ENCODE results near the gene EFCAB6. TPM values are rescaled to one million over a fixed set of nuclear protein-coding genes. Genes with fewer than 3 reads are reported as not detected.

Gene EFCAB6
- total RNA-seq, 6 donors from 2014 or later, result 2.4 to 94.3 (median 6.6) TPM

GRCh38 chr22:43500792-43501785 lies 311.0 kb downstream of the EFCAB6 start:
- no peaks in the 10 kb centered on the region for H3K4me1 ChIP-seq
- no peaks in the 10 kb centered on the region for H3K36me3 ChIP-seq
- H3K27ac ChIP-seq, result no peak overlapping the region
- 66 to 69% methylated on average over 22 of the region's 22 CpGs for WGBS, 2 donors
- no peak overlapping the region for H3K4me3 ChIP-seq
- DNase-seq, result no peak
- ATAC-seq (ENCODE audit: low FRiP score in 2 of 2), result no peak
- H3K27me3 ChIP-seq, result no peaks in the 10 kb centered on the region
- no peaks in the 10 kb centered on the region for H3K9me3 ChIP-seq
- TF ChIP-seq POLR2AphosphoS5 (IDR thresholded peaks at IDR 0.05), result no peak
- no peak for TF ChIP-seq POLR2A (IDR thresholded peaks at IDR 0.05)
- TF ChIP-seq, protein P1, sequence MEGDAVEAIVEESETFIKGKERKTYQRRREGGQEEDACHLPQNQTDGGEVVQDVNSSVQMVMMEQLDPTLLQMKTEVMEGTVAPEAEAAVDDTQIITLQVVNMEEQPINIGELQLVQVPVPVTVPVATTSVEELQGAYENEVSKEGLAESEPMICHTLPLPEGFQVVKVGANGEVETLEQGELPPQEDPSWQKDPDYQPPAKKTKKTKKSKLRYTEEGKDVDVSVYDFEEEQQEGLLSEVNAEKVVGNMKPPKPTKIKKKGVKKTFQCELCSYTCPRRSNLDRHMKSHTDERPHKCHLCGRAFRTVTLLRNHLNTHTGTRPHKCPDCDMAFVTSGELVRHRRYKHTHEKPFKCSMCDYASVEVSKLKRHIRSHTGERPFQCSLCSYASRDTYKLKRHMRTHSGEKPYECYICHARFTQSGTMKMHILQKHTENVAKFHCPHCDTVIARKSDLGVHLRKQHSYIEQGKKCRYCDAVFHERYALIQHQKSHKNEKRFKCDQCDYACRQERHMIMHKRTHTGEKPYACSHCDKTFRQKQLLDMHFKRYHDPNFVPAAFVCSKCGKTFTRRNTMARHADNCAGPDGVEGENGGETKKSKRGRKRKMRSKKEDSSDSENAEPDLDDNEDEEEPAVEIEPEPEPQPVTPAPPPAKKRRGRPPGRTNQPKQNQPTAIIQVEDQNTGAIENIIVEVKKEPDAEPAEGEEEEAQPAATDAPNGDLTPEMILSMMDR (IDR thresholded peaks at IDR 0.05), result no peak
- no peak for TF ChIP-seq EP300 (IDR thresholded peaks at IDR 0.05)

GRCh38 chr22:43498856-43499253 lies 313.2 kb downstream of the EFCAB6 start:
- Histone ChIP-seq H3K4me3 (no peak overlapping the region), H3K36me3 (no peaks in the 10 kb centered on the region), H3K9me3 (no peaks in the 10 kb centered on the region), H3K27me3 (no peaks in the 10 kb centered on the region), H3K4me1 (no peaks in the 10 kb centered on the region), H3K27ac (no peak overlapping the region)
- ATAC-seq (ENCODE audit: low FRiP score in 2 of 2) (no peak), DNase-seq (no peak)
- TF ChIP-seq, protein P1 (IDR thresholded peaks at IDR 0.05), result no peak
- TF ChIP-seq POLR2A (IDR thresholded peaks at IDR 0.05), result no peak
- 86 to 88% methylated on average over 1 of the region's 1 CpG for WGBS, 2 donors

GRCh38 chr22:43497956-43498855 lies 313.9 kb downstream of the EFCAB6 start:
- no peaks in the 10 kb centered on the region for H3K27me3 ChIP-seq
- WGBS, 2 donors, result 90 to 96% methylated on average over 12 to 14 of the region's 16 CpGs
- DNase-seq (no peak), ATAC-seq (ENCODE audit: low FRiP score in 2 of 2) (no peak)
- H3K36me3 ChIP-seq, result no peaks in the 10 kb centered on the region
- no peaks in the 10 kb centered on the region for H3K4me1 ChIP-seq
- no peak overlapping the region for H3K27ac ChIP-seq
- no peaks in the 10 kb centered on the region for H3K9me3 ChIP-seq
- H3K4me3 ChIP-seq, result no peak overlapping the region
- TF ChIP-seq POLR2A (IDR thresholded peaks at IDR 0.05) (no peak), POLR2AphosphoS5 (IDR thresholded peaks at IDR 0.05) (no peak), EP300 (IDR thresholded peaks at IDR 0.05) (no peak)
- TF ChIP-seq, protein P1 (IDR thresholded peaks at IDR 0.05), result no peak

- Histone ChIP-seq H3K4me1 (no peaks in the 10 kb centered on the region), H3K4me3 (no peak overlapping the region), H3K27me3 (no peaks in the 10 kb centered on the region), H3K36me3 (no peaks in the 10 kb centered on the region), H3K9me3 (no peaks in the 10 kb centered on the region), H3K27ac (no peak overlapping the region)
- WGBS, 2 donors, result 89 to 92% methylated on average over 1 to 5 of the region's 5 CpGs
- peak in 1 of 2 donors; percentile 9 for ATAC-seq (ENCODE audit: low FRiP score in 2 of 2)
- DNase-seq, result no peak
- no peak for TF ChIP-seq POLR2AphosphoS5 (IDR thresholded peaks at IDR 0.05)
- TF ChIP-seq, protein P1 (IDR thresholded peaks at IDR 0.05), result no peak
- no peak for TF ChIP-seq EP300 (IDR thresholded peaks at IDR 0.05)
- no peak for TF ChIP-seq POLR2A (IDR thresholded peaks at IDR 0.05)
These were observed 318.8 kb downstream of the EFCAB6 start for GRCh38 chr22:43493297-43493696.
